DND-41 (cell line): ENCODE measurements around the gene PTPRN2.

Experiments used
- ATAC-seq: fragments of 200-7000 bp; cut with Tn5 transposase; 3 replicates; pipeline ENCODE4 v1.9.1; 2021; ENCODE audit warnings: low read depth; ENCODE audit not compliant: insufficient read depth
- DNase-seq: peaks from one replicate; pipeline ENCODE4 v3.0.0-alpha.2; 2020
- H2AFZ ChIP-seq: 2 replicates; pipeline ENCODE4 v1.6.0; 2012; ENCODE audit warnings: low read depth, low read length
- H3K27ac ChIP-seq: 2 replicates; pipeline ENCODE4 v1.5.1; 2012; ENCODE audit warnings: low read length, inconsistent platforms
- H3K27me3 ChIP-seq: fragments of 200-600 bp; sonication (generic); 2 replicates; pipeline ENCODE4 v1.6.0; 2012; ENCODE audit warnings: low read length, mild to moderate bottlenecking, inconsistent platforms; ENCODE audit not compliant: insufficient read depth, poor library complexity
- H3K36me3 ChIP-seq: 2 replicates; pipeline ENCODE4 v1.5.1; 2012; ENCODE audit warnings: low read length, inconsistent platforms; ENCODE audit not compliant: insufficient read depth
- H3K4me1 ChIP-seq: 2 replicates; pipeline ENCODE4 v1.5.1; 2012; ENCODE audit warnings: mild to moderate bottlenecking, low read length; ENCODE audit not compliant: insufficient read depth
- H3K4me2 ChIP-seq: 2 replicates; pipeline ENCODE4 v1.6.0; 2012; ENCODE audit warnings: mild to moderate bottlenecking, moderate library complexity, low read length, inconsistent platforms; ENCODE audit not compliant: insufficient read depth
- H3K4me3 ChIP-seq, 2 experiments: fragments of 200-600 bp in 1 of 2; shearing (Covaris generic) in 1 of 2; 2 replicates each; pipeline ENCODE4 v1.5.1; 2012 to 2016; ENCODE audit warnings: inconsistent platforms in 2 of 2, low read length in 2 of 2, mild to moderate bottlenecking in 2 of 2, low read depth in 1 of 2, moderate library complexity in 1 of 2
- H3K79me2 ChIP-seq: 2 replicates; pipeline ENCODE4 v1.6.0; 2012; ENCODE audit warnings: low read length, inconsistent platforms; ENCODE audit not compliant: insufficient read depth
- H3K9ac ChIP-seq: 2 replicates; pipeline ENCODE4 v1.6.0; 2012; ENCODE audit warnings: low read depth, mild to moderate bottlenecking, inconsistent platforms, low read length, moderate library complexity
- H3K9me3 ChIP-seq: 2 replicates; pipeline ENCODE4 v1.5.1; 2012; ENCODE audit warnings: low read length, moderate library complexity, mild to moderate bottlenecking, inconsistent platforms; ENCODE audit not compliant: insufficient read depth, severe bottlenecking
- H4K20me1 ChIP-seq: 2 replicates; pipeline ENCODE4 v1.6.0; 2012; ENCODE audit warnings: low read length; ENCODE audit not compliant: insufficient read depth
- CTCF ChIP-seq: IDR thresholded peaks from 2 replicates; pipeline ENCODE4 v1.5.1; 2012; ENCODE audit warnings: borderline replicate concordance, low read length, moderate library complexity, mild to moderate bottlenecking; ENCODE audit not compliant: poor library complexity, severe bottlenecking; ENCODE audit errors: extremely low read depth
- EZH2 ChIP-seq: IDR thresholded peaks from 3 replicates; pipeline ENCODE4 v1.6.1; 2012; ENCODE audit warnings: borderline replicate concordance, low read depth, mild to moderate bottlenecking, moderate library complexity, low read length, inconsistent platforms; ENCODE audit not compliant: severe bottlenecking

Gene PTPRN2

DNA sequence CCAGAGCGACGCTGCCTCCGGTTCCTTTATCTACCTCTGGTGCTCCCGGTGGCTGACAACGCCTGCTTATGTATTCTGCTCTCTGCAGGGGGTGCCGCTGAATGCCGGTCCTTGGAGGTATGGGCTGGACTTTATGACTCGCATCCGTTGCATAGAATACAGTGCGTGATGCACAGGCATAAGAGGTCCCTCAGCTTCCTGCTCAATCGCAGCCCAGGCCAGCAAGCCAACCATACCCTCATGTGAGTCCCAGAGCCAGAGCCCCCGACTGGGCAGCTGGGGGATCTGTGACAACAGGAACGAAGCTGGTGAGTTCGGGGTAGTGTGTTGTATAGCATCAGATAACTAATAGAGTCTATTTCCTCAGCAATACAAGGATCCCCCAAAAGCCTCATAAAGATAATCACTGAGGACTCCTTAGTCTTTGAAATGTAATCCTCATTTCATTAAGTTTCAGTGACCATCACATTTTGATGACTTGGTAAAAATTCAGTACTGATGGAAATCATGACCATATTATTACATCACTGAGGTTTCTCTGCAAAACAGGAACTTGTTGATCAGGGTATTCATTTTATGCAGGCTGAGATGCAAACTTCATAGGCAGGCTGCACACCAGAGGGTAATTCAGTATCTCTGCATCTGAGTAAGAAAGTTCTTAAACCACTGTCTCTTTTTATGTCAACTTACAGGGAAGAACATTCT lies 607.8 kb downstream of the PTPRN2 start:
- Histone ChIP-seq H3K27ac (no peak overlapping the region), H2AFZ (no peak overlapping the region), H3K9ac (no peak overlapping the region), H3K36me3 (no peaks in the 10 kb centered on the region), H3K4me3 (no peak overlapping the region), H3K4me1 (no peaks in the 10 kb centered on the region), H3K9me3 (peaks cover under 1% of the 10 kb centered on the region), H3K27me3 (no peaks in the 10 kb centered on the region), H3K79me2 (no peaks in the 10 kb centered on the region), H4K20me1 (no peaks in the 10 kb centered on the region), H3K4me2 (no peak overlapping the region)
- ATAC-seq (no peak), DNase-seq (no peak)
- TF ChIP-seq EZH2 (no peak), CTCF (no peak)

- H3K36me3 ChIP-seq = no peaks in the 10 kb centered on the region
- TF ChIP-seq CTCF = no peak
- no peak for TF ChIP-seq EZH2
- no peaks in the 10 kb centered on the region for H3K27me3 ChIP-seq
- H3K79me2 ChIP-seq = no peaks in the 10 kb centered on the region
- ATAC-seq (no peak), DNase-seq (no peak)
- H3K4me3 ChIP-seq = no peak overlapping the region
- H2AFZ ChIP-seq = no peak overlapping the region
- peaks cover 10% of the 10 kb centered on the region for H3K9me3 ChIP-seq
- H4K20me1 ChIP-seq = no peaks in the 10 kb centered on the region
- no peak overlapping the region for H3K4me2 ChIP-seq
- H3K9ac ChIP-seq = no peak overlapping the region
- no peak overlapping the region for H3K27ac ChIP-seq
- H3K4me1 ChIP-seq = no peaks in the 10 kb centered on the region
These were observed 608.9 kb downstream of the PTPRN2 start for GRCh38 chr7:157978766-157979165.

DNA sequence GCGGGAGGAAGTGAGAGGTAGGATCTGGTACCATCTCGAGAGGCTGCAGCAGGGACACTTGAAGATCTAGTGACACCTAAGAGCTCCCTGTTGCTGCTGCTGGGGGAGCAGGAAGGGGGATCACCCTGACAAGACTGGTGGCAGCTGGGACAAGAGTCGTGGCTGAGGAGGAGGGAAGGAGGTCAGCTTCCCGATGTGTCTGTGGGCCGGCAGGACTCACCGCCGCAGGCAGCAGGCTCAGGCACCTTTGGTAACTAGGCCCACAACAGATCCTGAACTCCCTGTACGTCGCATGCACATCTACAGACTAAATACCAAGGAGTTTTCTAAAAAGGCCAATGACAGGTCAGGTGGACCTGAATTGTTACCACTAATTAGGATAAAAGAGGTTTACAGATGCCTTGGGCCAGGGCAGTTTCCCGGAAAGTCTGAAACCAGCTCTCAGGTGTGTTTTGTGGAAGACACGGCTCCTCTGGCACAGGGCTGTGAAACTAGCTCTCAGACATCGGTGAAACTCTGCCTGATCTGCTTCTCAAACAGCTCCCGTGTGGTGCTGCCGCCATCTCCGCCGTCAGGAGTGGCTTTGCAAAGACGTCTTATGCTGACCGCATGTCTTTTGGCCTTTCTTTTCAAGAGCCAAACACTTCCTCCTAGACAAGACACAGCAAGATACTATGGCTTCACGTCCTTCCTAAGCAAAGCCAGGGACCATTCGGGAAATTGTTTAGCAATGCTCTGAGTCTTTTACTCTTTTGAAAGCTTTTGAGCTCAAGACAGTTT lies 609.7 kb downstream of the PTPRN2 start:
- Histone ChIP-seq H3K9me3 (peaks cover 16% of the 10 kb centered on the region), H3K4me2 (no peak overlapping the region), H4K20me1 (no peaks in the 10 kb centered on the region), H3K36me3 (no peaks in the 10 kb centered on the region), H3K4me1 (no peaks in the 10 kb centered on the region), H3K27me3 (no peaks in the 10 kb centered on the region), H2AFZ (no peak overlapping the region), H3K27ac (no peak overlapping the region), H3K9ac (no peak overlapping the region), H3K4me3 (no peak overlapping the region), H3K79me2 (no peaks in the 10 kb centered on the region)
- no peak for DNase-seq
- no peak for ATAC-seq
- no peak for TF ChIP-seq EZH2
- no peak for TF ChIP-seq CTCF
